Thoracic aorta (tissue), 2 donors: ENCODE measurements around the gene PGRMC2. TPM values are rescaled to one million over a fixed set of nuclear protein-coding genes. Genes with fewer than 3 reads are reported as not detected.

Experiments used
- ATAC-seq: fragments of 150-250 bp; one replicate; pipeline ENCODE4 v1.8.0; 2017; ENCODE audit warnings: low read depth; ENCODE audit not compliant: insufficient number of reproducible peaks, low FRiP score
- DNase-seq: peaks from one replicate; pipeline ENCODE4 v3.0.0-alpha.2; 2020; ENCODE audit warnings: low spot score
- H3K27ac ChIP-seq, 2 donors: fragments of 200-600 bp; sonication (generic); 1 replicate in 1 of 2; 2 replicates in 1 of 2; pipeline ENCODE4 v1.5.1; 2016; ENCODE audit warnings: mild to moderate bottlenecking in 2 of 2, moderate library complexity in 2 of 2
- H3K27me3 ChIP-seq: fragments of 200-600 bp; sonication (generic); replicated peaks from 2 replicates; pipeline ENCODE4 v1.6.0; 2016; ENCODE audit warnings: mild to moderate bottlenecking; ENCODE audit not compliant: insufficient read depth
- H3K36me3 ChIP-seq: fragments of 200-600 bp; sonication (generic); one replicate; pipeline ENCODE4 v1.5.1; 2016
- H3K4me1 ChIP-seq, 2 donors: fragments of 200-600 bp; sonication (generic); 1 replicate in 1 of 2; 2 replicates in 1 of 2; pipeline versions ENCODE4 v1.5.1 to v1.6.0; 2016; ENCODE audit warnings: low read depth in 2 of 2, mild to moderate bottlenecking in 1 of 2; ENCODE audit not compliant: control insufficient read depth in 1 of 2
- H3K4me3 ChIP-seq: fragments of 200-600 bp; sonication (generic); 2 replicates; pipeline ENCODE4 v1.5.1; 2016; ENCODE audit warnings: mild to moderate bottlenecking
- H3K9me3 ChIP-seq: fragments of 200-600 bp; sonication (generic); 2 replicates; pipeline ENCODE4 v1.5.1; 2016
- CTCF ChIP-seq: fragments of 200-600 bp; sonication (generic); IDR thresholded peaks from one replicate; pipeline ENCODE4 v1.5.1; 2019; ENCODE audit warnings: antibody characterized with exemption
- total RNA-seq, 2 donors: library from RNA; depleted of rRNA; stranded (reverse); fragments of >200 nt; gene quantifications; one replicate each; pipeline versions ENCODE4 v1.1.0 to v1.2.3, GENCODE V29; 2016

The PGRMC2 gene
- total RNA-seq, 2 donors from 2014 or later: 26.9 to 70.1 TPM

DNA sequence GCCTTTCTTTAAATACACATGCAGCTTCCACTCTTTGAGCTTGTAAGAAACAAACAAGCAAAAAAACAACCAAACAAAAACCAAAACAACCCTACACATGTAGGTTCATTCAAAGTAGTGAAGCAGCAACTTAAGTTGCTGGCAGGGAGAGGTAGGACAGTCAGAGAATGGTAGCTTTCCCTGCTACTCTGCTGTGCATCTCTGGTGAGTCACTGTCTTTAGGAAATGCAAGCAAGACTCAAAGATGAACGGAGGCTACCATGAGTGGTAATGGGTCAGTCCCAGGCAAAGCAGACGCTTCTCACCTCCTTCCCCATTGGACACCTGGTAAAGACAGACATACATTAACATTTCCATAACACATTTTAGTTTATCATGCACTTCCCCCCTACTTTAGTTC is 43.2 kb downstream of the PGRMC2 start:
- Histone ChIP-seq H3K27ac (no peak overlapping the region), H3K4me1 (no peaks in the 10 kb centered on the region), H3K9me3 (no peaks in the 10 kb centered on the region), H3K4me3 (no peak overlapping the region), H3K36me3 (no peaks in the 10 kb centered on the region), H3K27me3 (no peaks in the 10 kb centered on the region)
- ATAC-seq (no peak), DNase-seq (no peak)
- no peak for TF ChIP-seq CTCF

- H3K27ac ChIP-seq: no peak overlapping the region
- H3K36me3 ChIP-seq: no peaks in the 10 kb centered on the region
- no peak overlapping the region for H3K4me3 ChIP-seq
- no peaks in the 10 kb centered on the region for H3K4me1 ChIP-seq
- no peaks in the 10 kb centered on the region for H3K9me3 ChIP-seq
- DNase-seq (no peak), ATAC-seq (no peak)
- H3K27me3 ChIP-seq: no peaks in the 10 kb centered on the region
- no peak for TF ChIP-seq CTCF
Measured at GRCh38 chr4:128242601-128243000, 45.0 kb downstream of the PGRMC2 start.

- no peak overlapping the region for H3K27ac ChIP-seq
- DNase-seq (no peak), ATAC-seq (no peak)
- TF ChIP-seq CTCF: no peak
- no peaks in the 10 kb centered on the region for H3K36me3 ChIP-seq
- H3K27me3 ChIP-seq: no peaks in the 10 kb centered on the region
- no peaks in the 10 kb centered on the region for H3K9me3 ChIP-seq
- no peaks in the 10 kb centered on the region for H3K4me1 ChIP-seq
- no peak overlapping the region for H3K4me3 ChIP-seq
Measured at GRCh38 chr4:128241981-128242380, 45.6 kb downstream of the PGRMC2 start.

GRCh38 chr4:128241425-128241913 is 46.1 kb downstream of the PGRMC2 start:
- H3K9me3 ChIP-seq: no peaks in the 10 kb centered on the region
- no peaks in the 10 kb centered on the region for H3K4me1 ChIP-seq
- no peak for ATAC-seq
- no peaks in the 10 kb centered on the region for H3K27me3 ChIP-seq
- DNase-seq: no peak
- H3K4me3 ChIP-seq: no peak overlapping the region
- no peak for TF ChIP-seq CTCF
- no peaks in the 10 kb centered on the region for H3K36me3 ChIP-seq
- H3K27ac ChIP-seq: no peak overlapping the region

- Histone ChIP-seq H3K27ac (no peak overlapping the region), H3K4me3 (no peak overlapping the region), H3K4me1 (no peaks in the 10 kb centered on the region), H3K27me3 (no peaks in the 10 kb centered on the region), H3K36me3 (no peaks in the 10 kb centered on the region), H3K9me3 (no peaks in the 10 kb centered on the region)
- TF ChIP-seq CTCF: no peak
- ATAC-seq (no peak), DNase-seq (no peak)
Measured at GRCh38 chr4:128241019-128241418, 46.6 kb downstream of the PGRMC2 start.
